NCI-H187 treated with DMSO at 0.1 percent for 48 hours (cell line): ENCODE measurements around the gene RPL21.

ENCODE experiments used
- DNase-seq: peaks from one replicate; lab custom pipeline; 2025; lab: John Stamatoyannopoulos, UW

Gene RPL21

GRCh38 chr13:27258637-27259386 lies 7.5 kb downstream of the RPL21 start:
- no peak for DNase-seq

- DNase-seq: no peak
Observed at GRCh38 chr13:27259831-27260230, 8.5 kb downstream of the RPL21 start.

GRCh38 chr13:27261396-27261795 lies 10.0 kb downstream of the RPL21 start:
- DNase-seq: no peak

GRCh38 chr13:27263438-27263837 lies 12.1 kb downstream of the RPL21 start:
- no peak for DNase-seq

GRCh38 chr13:27264181-27264580 lies 12.8 kb downstream of the RPL21 start:
- DNase-seq: no peak

- no peak for DNase-seq
Observed at GRCh38 chr13:27264648-27265047, 13.3 kb downstream of the RPL21 start.

GRCh38 chr13:27266917-27267316 lies 15.6 kb downstream of the RPL21 start:
- no peak for DNase-seq

- DNase-seq: no peak
Observed at GRCh38 chr13:27267596-27267995, 16.2 kb downstream of the RPL21 start.

- no peak for DNase-seq
Observed at GRCh38 chr13:27269114-27269665, 17.8 kb downstream of the RPL21 start.

- DNase-seq: no peak
Observed at GRCh38 chr13:27270594-27271520, 19.5 kb downstream of the RPL21 start, which contains the start of gene RASL11A. TSS of gene RASL11A (plus strand) at chr13:27270830. CDS start at chr13:27270945, 115 bp downstream.

- no peak for DNase-seq
Observed at GRCh38 chr13:27271570-27272096, 20.3 kb downstream of the RPL21 start.

GRCh38 chr13:27273658-27274425 lies 22.5 kb downstream of the RPL21 start:
- DNase-seq: no peak

GRCh38 chr13:27274631-27275030 lies 23.3 kb downstream of the RPL21 start:
- no peak for DNase-seq

- DNase-seq: no peak
Observed at GRCh38 chr13:27276188-27276587, 24.8 kb downstream of the RPL21 start.

- DNase-seq: no peak
Observed at GRCh38 chr13:27279506-27279905, 28.1 kb downstream of the RPL21 start.

- no peak for DNase-seq
Observed at GRCh38 chr13:27280009-27280656, 28.8 kb downstream of the RPL21 start.

GRCh38 chr13:27280841-27281240 lies 29.5 kb downstream of the RPL21 start:
- DNase-seq: no peak

GRCh38 chr13:27281420-27281819 lies 30.1 kb downstream of the RPL21 start:
- no peak for DNase-seq

- no peak for DNase-seq
Observed at GRCh38 chr13:27283906-27284493, 32.6 kb downstream of the RPL21 start.

- no peak for DNase-seq
Observed at GRCh38 chr13:27288392-27288791, 37.0 kb downstream of the RPL21 start.
